Measurements from ENCODE around the gene ZBTB43.
"Not testable (repeated sequence)": the region's sequence is repeated elsewhere in the genome, so short reads cannot be mapped to it uniquely, and the experiment has no call there.

Gene ZBTB43

GRCh38 chr9:126804696-126805553 lies at the start of gene ZBTB43:
ZBTB43 (plus strand) TSS chr9:126805040; CDS start chr9:126832510, 27,470 bp downstream.
- peak; percentile 97 for DNase-seq

- DNase-seq: no peak
These were observed 49.4 kb upstream of the ZBTB43 start for GRCh38 chr9:126755317-126755875.

- no peak for DNase-seq
These were observed 48.6 kb upstream of the ZBTB43 start for GRCh38 chr9:126756238-126756637.

- peak; percentile 26 for DNase-seq
These were observed 47.9 kb upstream of the ZBTB43 start for GRCh38 chr9:126756876-126757415.

- DNase-seq: no peak
These were observed 45.8 kb upstream of the ZBTB43 start for GRCh38 chr9:126758916-126759585.

GRCh38 chr9:126761274-126761673 lies 43.6 kb upstream of the ZBTB43 start:
- DNase-seq: no peak

- no peak for DNase-seq
These were observed 41.6 kb upstream of the ZBTB43 start for GRCh38 chr9:126763130-126763764.

GRCh38 chr9:126773004-126773607 lies 31.7 kb upstream of the ZBTB43 start:
- DNase-seq: no peak

- no peak for DNase-seq
These were observed 28.9 kb upstream of the ZBTB43 start for GRCh38 chr9:126775926-126776325.

- no peak for DNase-seq
These were observed 27.1 kb upstream of the ZBTB43 start for GRCh38 chr9:126777733-126778132.

- DNase-seq: no peak
These were observed 26.7 kb upstream of the ZBTB43 start for GRCh38 chr9:126778141-126778540.

GRCh38 chr9:126778696-126779095 lies 26.1 kb upstream of the ZBTB43 start:
- DNase-seq: not testable (repeated sequence)

GRCh38 chr9:126781186-126782052 lies 23.4 kb upstream of the ZBTB43 start:
- DNase-seq: peak; percentile 85

GRCh38 chr9:126782053-126782388 lies 22.8 kb upstream of the ZBTB43 start:
- no peak for DNase-seq

- no peak for DNase-seq
These were observed 20.9 kb upstream of the ZBTB43 start for GRCh38 chr9:126783949-126784348.

- DNase-seq: no peak
These were observed 20.4 kb upstream of the ZBTB43 start for GRCh38 chr9:126784401-126784800.

GRCh38 chr9:126784841-126785240 lies 20.0 kb upstream of the ZBTB43 start:
- DNase-seq: not testable (repeated sequence)

GRCh38 chr9:126788046-126788445 lies 16.8 kb upstream of the ZBTB43 start:
- DNase-seq: no peak

GRCh38 chr9:126788634-126789349 lies 16.0 kb upstream of the ZBTB43 start:
- no peak for DNase-seq

- no peak for DNase-seq
These were observed 14.3 kb upstream of the ZBTB43 start for GRCh38 chr9:126790561-126790960.

Data from NCI-H774 (cell line).